GM10266 (cell line): ENCODE data around the gene HNRNPC.

Source experiments
- DNase-seq: peaks from one replicate; pipeline ENCODE4 v3.0.0; 2012; ENCODE audit errors: extremely low spot score
- TF ChIP-seq, protein P1 (sequence below): IDR thresholded peaks from 2 replicates; pipeline ENCODE4 v1.5.1; 2012; ENCODE audit warnings: mild to moderate bottlenecking, low read depth; ENCODE audit not compliant: control insufficient read depth, insufficient read depth; ENCODE audit errors: missing control alignments

HNRNPC gene

GRCh38 chr14:21202463-21203358 lies 66.5 kb downstream of the HNRNPC start:
- DNase-seq: no peak
- TF ChIP-seq, protein P1, sequence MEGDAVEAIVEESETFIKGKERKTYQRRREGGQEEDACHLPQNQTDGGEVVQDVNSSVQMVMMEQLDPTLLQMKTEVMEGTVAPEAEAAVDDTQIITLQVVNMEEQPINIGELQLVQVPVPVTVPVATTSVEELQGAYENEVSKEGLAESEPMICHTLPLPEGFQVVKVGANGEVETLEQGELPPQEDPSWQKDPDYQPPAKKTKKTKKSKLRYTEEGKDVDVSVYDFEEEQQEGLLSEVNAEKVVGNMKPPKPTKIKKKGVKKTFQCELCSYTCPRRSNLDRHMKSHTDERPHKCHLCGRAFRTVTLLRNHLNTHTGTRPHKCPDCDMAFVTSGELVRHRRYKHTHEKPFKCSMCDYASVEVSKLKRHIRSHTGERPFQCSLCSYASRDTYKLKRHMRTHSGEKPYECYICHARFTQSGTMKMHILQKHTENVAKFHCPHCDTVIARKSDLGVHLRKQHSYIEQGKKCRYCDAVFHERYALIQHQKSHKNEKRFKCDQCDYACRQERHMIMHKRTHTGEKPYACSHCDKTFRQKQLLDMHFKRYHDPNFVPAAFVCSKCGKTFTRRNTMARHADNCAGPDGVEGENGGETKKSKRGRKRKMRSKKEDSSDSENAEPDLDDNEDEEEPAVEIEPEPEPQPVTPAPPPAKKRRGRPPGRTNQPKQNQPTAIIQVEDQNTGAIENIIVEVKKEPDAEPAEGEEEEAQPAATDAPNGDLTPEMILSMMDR: no peak

DNA sequence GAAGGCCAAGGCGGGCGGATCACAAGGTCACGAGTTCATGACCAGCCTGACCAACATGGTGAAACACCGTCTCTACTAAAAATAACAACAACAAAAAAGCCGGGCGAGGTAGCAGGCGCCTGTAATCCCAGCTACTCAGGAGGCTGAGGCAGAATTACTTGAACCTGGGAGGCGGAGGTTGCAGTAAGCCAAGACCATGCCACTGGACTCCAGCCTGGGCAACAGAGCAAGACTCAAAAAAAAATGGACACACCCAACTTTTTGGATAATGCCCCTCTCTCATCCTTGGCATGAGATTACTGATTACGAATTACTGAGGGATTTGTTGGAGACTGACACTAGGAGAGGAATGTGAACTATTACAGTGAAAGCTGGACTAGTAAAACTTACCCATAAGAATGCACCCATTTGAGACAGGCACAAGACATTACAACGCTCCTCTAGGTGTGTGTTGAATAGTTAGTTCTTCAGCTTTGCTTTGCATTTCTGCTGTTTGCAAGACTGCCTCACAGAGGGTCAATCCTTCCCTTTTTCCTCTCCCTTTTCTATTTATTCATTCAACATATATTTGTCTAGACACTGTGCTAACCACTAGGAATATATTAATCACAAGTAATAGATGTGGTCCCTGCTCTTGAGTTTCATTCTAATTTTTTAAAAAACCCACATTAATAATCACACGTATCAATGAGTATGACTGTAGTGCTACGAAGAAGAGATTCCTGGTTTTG lies 67.3 kb downstream of the HNRNPC start:
- DNase-seq: no peak
- TF ChIP-seq, protein P1: no peak

- TF ChIP-seq, protein P1: no peak
- DNase-seq: no peak
Measured at GRCh38 chr14:21200752-21201461, 68.3 kb downstream of the HNRNPC start.

GRCh38 chr14:21199611-21200560 lies 69.4 kb downstream of the HNRNPC start:
- TF ChIP-seq, protein P1: no peak
- no peak for DNase-seq

GRCh38 chr14:21197418-21198205 lies 71.6 kb downstream of the HNRNPC start:
- no peak for DNase-seq
- TF ChIP-seq, protein P1: no peak

DNA sequence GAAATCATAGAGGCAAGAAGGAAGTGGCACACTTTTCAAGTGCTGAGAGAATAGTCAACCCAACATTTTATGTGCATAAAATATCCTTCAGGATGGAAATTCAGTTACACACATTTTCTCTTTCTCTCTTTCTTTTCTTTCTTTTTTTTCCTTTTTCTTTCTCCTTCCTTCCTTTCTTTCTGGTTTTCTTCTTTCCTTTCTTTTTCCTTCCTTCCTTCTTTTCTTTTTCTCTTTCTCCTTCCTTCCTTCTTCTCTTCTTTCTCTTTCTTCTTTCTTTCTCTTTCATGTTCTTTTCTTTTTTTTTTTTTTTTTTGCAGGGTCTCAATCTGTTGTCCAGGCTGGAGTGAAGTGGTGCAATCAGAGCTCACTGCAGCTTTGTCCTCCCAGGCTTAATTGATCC lies 74.6 kb downstream of the HNRNPC start:
- TF ChIP-seq, protein P1: no peak
- DNase-seq: no peak
